ENCODE data around the gene DCT. TPM values are rescaled to one million over a fixed set of nuclear protein-coding genes. Genes with fewer than 3 reads are reported as not detected.

The DCT gene
- total and polyA plus RNA-seq, 2 of the 8 experiments (the other 6 are each of a cell fraction or from before 2014, with no cell fraction given), result 0.02 TPM; not detected in 1

- Histone ChIP-seq H3K14ac (ENCODE audit: insufficient read length) (no peak overlapping the region), H3K4me2 (ENCODE audit: insufficient read depth in 1 of 2, low read depth in 2 of 2, low read length in 2 of 2) (no peak overlapping the region), H3K9me3 (ENCODE audit: insufficient read depth in 2 of 2, low read depth in 1 of 2, low read length in 1 of 2) (no peaks in the 10 kb centered on the region), H2BK15ac (ENCODE audit: low read length) (no peak overlapping the region), H3K79me2 (ENCODE audit: control insufficient read depth in 1 of 2, insufficient read depth in 2 of 2, low read length in 2 of 2) (no peaks in the 10 kb centered on the region), H3K56ac (replicated peaks; ENCODE audit: insufficient read length, low read depth, low read length) (no peak overlapping the region), H4K91ac (replicated peaks; ENCODE audit: insufficient read length, low read length) (no peak overlapping the region), H3K27ac (ENCODE audit: low read depth, low read length) (no peak overlapping the region), H2BK12ac (ENCODE audit: low read depth, low read length) (no peak overlapping the region), H3K9ac (replicated peaks in 1 of 4; ENCODE audit: extremely low read depth in 1 of 4, low read depth in 3 of 4, low read length in 3 of 4) (no peak overlapping the region), H4K5ac (ENCODE audit: insufficient read length, low read depth, low read length) (no peak overlapping the region), H3K4ac (replicated peaks; ENCODE audit: insufficient read length, low read depth, low read length) (no peak overlapping the region), H4K8ac (ENCODE audit: extremely low read depth, insufficient read depth, low read length) (no peak overlapping the region), H2BK5ac (ENCODE audit: low read depth, low read length) (no peak overlapping the region), H2BK120ac (replicated peaks; ENCODE audit: low read depth, low read length) (no peak overlapping the region), H3K79me1 (ENCODE audit: low read depth, low read length) (no peaks in the 10 kb centered on the region), H3K4me1 (replicated peaks in 1 of 4; ENCODE audit: control insufficient read depth in 3 of 4, insufficient read depth in 4 of 4, low read length in 3 of 4) (no peaks in the 10 kb centered on the region), H2AK5ac (ENCODE audit: low read depth, low read length) (no peak overlapping the region), H2BK20ac (ENCODE audit: low read length) (no peak overlapping the region), H4K20me1 (replicated peaks in 1 of 2; ENCODE audit: control insufficient read depth in 1 of 2, insufficient read depth in 2 of 2, low read length in 2 of 2) (no peaks in the 10 kb centered on the region), H3K23me2 (ENCODE audit: low read depth, low read length) (no peaks in the 10 kb centered on the region), H3K4me3 (ENCODE audit: extremely low read depth in 1 of 4, insufficient read depth in 2 of 4, low read depth in 3 of 4, low read length in 4 of 4) (no peak overlapping the region), H3K36me3 (ENCODE audit: control insufficient read depth in 2 of 4, insufficient read depth in 4 of 4, low read length in 3 of 4) (no peaks in the 10 kb centered on the region; a peak in 1 of 8 replicates), H3K23ac (ENCODE audit: insufficient read length) (no peak overlapping the region), H2AFZ (ENCODE audit: low read length) (no peak overlapping the region), H3K27me3 (replicated peaks in 1 of 4; ENCODE audit: control insufficient read depth in 3 of 4, extremely low read depth in 1 of 4, insufficient read depth in 3 of 4, low read length in 3 of 4) (no peaks in the 10 kb centered on the region), H3K18ac (ENCODE audit: extremely low read depth, low read length) (no peak overlapping the region)
- WGBS, 2 experiments (ENCODE audit: extremely low coverage in 1 of 2, insufficient coverage in 1 of 2, insufficient read length in 1 of 2, insufficient replicate concordance in 2 of 2, low coverage in 1 of 2, low lambda C conversion rate in 2 of 2, missing lambda C conversion rate in 1 of 2), result 83% methylated on average over 7 of the region's 7 CpGs; no CpG with 5 or more reads in 1 of the 2 experiments
- ChIA-PET POLR2A (ENCODE audit: partially characterized antibody) (no interaction called here), CTCF (ENCODE audit: partially characterized antibody) (no interaction called here)
- no peak for DNase-seq (ENCODE audit: low read depth in 1 of 2, low spot score in 2 of 2)
- FAIRE-seq, result no peak
- TF ChIP-seq SUZ12 (IDR thresholded peaks at IDR 0.05; ENCODE audit: low read length), result no peak
- no peak for TF ChIP-seq RBBP5 (IDR thresholded peaks at IDR 0.05; ENCODE audit: borderline replicate concordance, low read depth, low read length)
- TF ChIP-seq CEBPB (IDR thresholded peaks at IDR 0.05; ENCODE audit: low read depth, low read length), result no peak
- TF ChIP-seq TBP (IDR thresholded peaks at IDR 0.05; ENCODE audit: low read depth, low read length), result no peak
- no peak for TF ChIP-seq CREB1 (IDR thresholded peaks at IDR 0.05)
- no peak for TF ChIP-seq SIX5 (IDR thresholded peaks at IDR 0.05; ENCODE audit: low read depth, low read length)
Measured at GRCh38 chr13:94481941-94482340, 2.5 kb upstream of the DCT start.

Measured in H1 (cell line).